A549 (cell line): ENCODE data around the gene ST8SIA2. TPM values are rescaled to one million over a fixed set of nuclear protein-coding genes. Genes with fewer than 3 reads are reported as not detected.

Source experiments
- ATAC-seq, 2 experiments: fragments of 200-7000 bp in 1 of 2; fragments of >200 bp in 1 of 2; cut with Nextera tagmentation in 1 of 2; cut with Tn5 transposase in 1 of 2; 3 replicates each; pipeline versions ENCODE4 v1.8.0 to v1.9.1; 2018 to 2020; ENCODE audit warnings: mild to moderate bottlenecking in 1 of 2, moderate library complexity in 1 of 2
- CTCF ChIA-PET: fragments of 300-600 bp; sonication (Branson Sonifier 250); formaldehyde crosslinking; extraction: SDS; loops from one replicate; lab custom pipeline; 2021; ENCODE audit warnings: antibody characterized with exemption, inconsistent platforms; lab: Yijun Ruan, JAX
- POLR2A ChIA-PET: fragments of 350-600 bp; formaldehyde crosslinking; extraction: SDS; loops from one replicate; lab custom pipeline; 2021; ENCODE audit warnings: antibody characterized with exemption, inconsistent platforms; lab: Yijun Ruan, JAX
- DNase-seq, 2 experiments: peaks; one replicate each; pipeline versions ENCODE4 v3.0.0 to v3.0.0-alpha.2; 2011 to 2016; ENCODE audit warnings: low read depth in 1 of 2, low spot score in 1 of 2
- FAIRE-seq: peaks from 2 replicates; lab custom pipeline; 2011; peaks lifted over from hg19 to GRCh38; lab: Jason Lieb, UNC
- H3K27ac ChIP-seq, 2 experiments: fragments of >200 bp; sonication (Bioruptor Twin); formaldehyde crosslinking; 3 replicates each; pipeline ENCODE4 v1.5.1; 2016 to 2017
- H3K4me1 ChIP-seq: fragments of >200 bp; sonication (Bioruptor Twin); formaldehyde crosslinking; 3 replicates; pipeline ENCODE4 v1.6.1; 2016
- H3K4me2 ChIP-seq: fragments of >200 bp; sonication (Bioruptor Twin); formaldehyde crosslinking; 3 replicates; pipeline ENCODE4 v1.6.1; 2016
- H3K4me3 ChIP-seq: fragments of >200 bp; sonication (Bioruptor Twin); formaldehyde crosslinking; 3 replicates; pipeline ENCODE4 v1.5.1; 2016
- H3K9me3 ChIP-seq: fragments of >200 bp; sonication (Bioruptor Twin); formaldehyde crosslinking; 3 replicates; pipeline ENCODE4 v1.6.1; 2016
- ATOH8 ChIP-seq: fragments of 250-450 bp; sonication (Bioruptor Pico); IDR thresholded peaks from 2 replicates; pipeline ENCODE4 v1.5.0; 2020; ENCODE audit warnings: low read depth, mild to moderate bottlenecking, moderate library complexity
- CHD2 ChIP-seq: fragments of 150-350 bp; IDR thresholded peaks from 2 replicates; pipeline ENCODE4 v1.6.1; 2014; ENCODE audit warnings: low read length; ENCODE audit not compliant: partially characterized antibody
- EHMT2 ChIP-seq: fragments of 200-600 bp; sonication (generic); IDR thresholded peaks from 2 replicates; pipeline ENCODE4 v1.6.1; 2016; ENCODE audit warnings: antibody characterized with exemption, low read depth, mild to moderate bottlenecking, moderate library complexity
- ESRRA ChIP-seq: fragments of 150-350 bp; IDR thresholded peaks from 2 replicates; pipeline ENCODE4 v1.6.1; 2014; ENCODE audit warnings: mild to moderate bottlenecking, low read length, borderline replicate concordance
- FOSL2 ChIP-seq, 2 experiments: fragments of 450-650 bp in 1 of 2; fragments of >200 bp in 1 of 2; sonication (Bioruptor Twin) in 1 of 2; formaldehyde crosslinking; IDR thresholded peaks; 2 replicates each; pipeline versions ENCODE4 v1.5.0 to v1.6.1; 2016 to 2020; ENCODE audit warnings: mild to moderate bottlenecking in 1 of 2, moderate library complexity in 1 of 2
- HOXB13 ChIP-seq: fragments of 250-450 bp; sonication (Bioruptor Pico); IDR thresholded peaks from 2 replicates; pipeline ENCODE4 v1.5.0; 2020; ENCODE audit warnings: low read depth, mild to moderate bottlenecking, moderate library complexity
- JUN ChIP-seq, 2 experiments: fragments of >200 bp; sonication (Bioruptor Twin); formaldehyde crosslinking; IDR thresholded peaks; 2 replicates in 1 of 2; 3 replicates in 1 of 2; pipeline ENCODE4 v1.6.1; 2016 to 2017
- JUNB ChIP-seq: fragments of >200 bp; sonication (Bioruptor Twin); formaldehyde crosslinking; IDR thresholded peaks from 2 replicates; pipeline ENCODE4 v1.6.1; 2016
- KDM1A ChIP-seq: fragments of 200-600 bp; sonication (generic); IDR thresholded peaks from 2 replicates; pipeline ENCODE4 v1.6.1; 2016; ENCODE audit warnings: low read depth, mild to moderate bottlenecking
- MAFK ChIP-seq: fragments of 450-650 bp; IDR thresholded peaks from 2 replicates; pipeline ENCODE4 v1.6.1; 2014; ENCODE audit not compliant: partially characterized antibody
- MAX ChIP-seq: IDR thresholded peaks from 2 replicates; pipeline ENCODE4 v1.6.1; 2012
- PHF8 ChIP-seq: fragments of 200-600 bp; sonication (generic); IDR thresholded peaks from 2 replicates; pipeline ENCODE4 v1.6.1; 2016; ENCODE audit warnings: low read depth, mild to moderate bottlenecking, antibody characterized with exemption, moderate library complexity, borderline replicate concordance
- POLR2A ChIP-seq: IDR thresholded peaks from 2 replicates; pipeline ENCODE4 v1.6.1; 2012; ENCODE audit warnings: mild to moderate bottlenecking, low read length
- POLR2AphosphoS2 ChIP-seq: conservative IDR thresholded peaks from 2 replicates; pipeline ENCODE4 v1.6.1; 2012; ENCODE audit warnings: low read length, improper control_type of control experiment, inconsistent platforms
- REST ChIP-seq: fragments of 200-600 bp; sonication (generic); IDR thresholded peaks from 2 replicates; pipeline ENCODE4 v1.6.1; 2016; ENCODE audit warnings: antibody characterized with exemption, mild to moderate bottlenecking, moderate library complexity
- RNF2 ChIP-seq: fragments of 200-600 bp; sonication (generic); IDR thresholded peaks from 2 replicates; pipeline ENCODE4 v1.6.1; 2016; ENCODE audit warnings: low read depth, mild to moderate bottlenecking, antibody characterized with exemption, moderate library complexity, borderline replicate concordance
- ZSCAN20 ChIP-seq: fragments of 250-450 bp; sonication (Bioruptor Pico); IDR thresholded peaks from 2 replicates; pipeline ENCODE4 v1.8.0; 2022; ENCODE audit warnings: mild to moderate bottlenecking, moderate library complexity
- WGBS: methylation state at CpG from one replicate; pipeline ENCODE4 v1.1.6; 2017; ENCODE audit errors: missing lambda C conversion rate; 5-methylcytosine and 5-hydroxymethylcytosine counted together
- polyA plus RNA-seq, 4 experiments: library from polyadenylated mRNA; depleted of rRNA in 3 of 4; stranded (reverse); fragments of >200 nt; fragmentation: RNase III in 1 of 4; extraction: RNeasy Plus Mini Kit Qiagen cat#74134 plus additional on column Dnase treatment in 1 of 4; gene quantifications; 2 replicates in 3 of 4; 3 replicates in 1 of 4; pipeline ENCODE4 v1.2.3, GENCODE V29; 2011 to 2017
- TF ChIP-seq, protein P1 (sequence below): fragments of >200 bp; sonication (Bioruptor Twin); formaldehyde crosslinking; IDR thresholded peaks from 3 replicates; pipeline ENCODE4 v1.5.1; 2016
- TF ChIP-seq, protein P2 (sequence below): fragments of 250-450 bp; sonication (Bioruptor Pico); IDR thresholded peaks from 2 replicates; pipeline ENCODE4 v1.5.0; 2021; ENCODE audit warnings: mild to moderate bottlenecking, moderate library complexity, borderline replicate concordance

ST8SIA2 gene
- polyA plus RNA-seq, 2 of the 4 experiments (the other 2 are of a cell fraction): 0.22 to 0.41 TPM

GRCh38 chr15:92457471-92458041, 63.9 kb downstream of the ST8SIA2 start:
- CTCF ChIA-PET: interaction anchor here (1.1 kb wide), 1 partner anchor 10 kb away, joined by 4 read pairs; no protein-coding TSS in a partner anchor
- H3K9me3 ChIP-seq: no peaks in the 10 kb centered on the region
- no peak overlapping the region for H3K4me3 ChIP-seq
- no peak overlapping the region for H3K27ac ChIP-seq
- TF ChIP-seq ESRRA: no peak
- TF ChIP-seq ZSCAN20 (CRISPR knock-in tag): no peak
- TF ChIP-seq, all 56 proteins: peak for 0
- DNase-seq: no peak
- no peak for FAIRE-seq
- ATAC-seq: no peak
- POLR2A ChIA-PET: no interaction called here
- Histone ChIP-seq H3K4me1 (no peaks in the 10 kb centered on the region), H3K4me2 (no peak overlapping the region)
- WGBS: 51% methylated on average over 13 of the region's 13 CpGs

GRCh38 chr15:92460023-92460422, 66.3 kb downstream of the ST8SIA2 start:
- ATAC-seq: no peak
- Histone ChIP-seq H3K4me1 (no peaks in the 10 kb centered on the region), H3K4me3 (no peak overlapping the region), H3K4me2 (no peak overlapping the region), H3K9me3 (no peaks in the 10 kb centered on the region), H3K27ac (no peak overlapping the region)
- FAIRE-seq: no peak
- DNase-seq: no peak
- ChIA-PET CTCF (no interaction called here), POLR2A (no interaction called here)
- WGBS: 57% methylated on average over 4 of the region's 4 CpGs
- TF ChIP-seq RNF2 (no peak), HOXB13 (no peak), POLR2A (no peak), ESRRA (no peak), REST (no peak), FOSL2 (IDR thresholded peaks at IDR 0.05) (no peak), FOSL2 (CRISPR knock-in tag; IDR thresholded peaks at IDR 0.05) (no peak), EHMT2 (no peak), JUNB (no peak)
- TF ChIP-seq, protein P1, sequence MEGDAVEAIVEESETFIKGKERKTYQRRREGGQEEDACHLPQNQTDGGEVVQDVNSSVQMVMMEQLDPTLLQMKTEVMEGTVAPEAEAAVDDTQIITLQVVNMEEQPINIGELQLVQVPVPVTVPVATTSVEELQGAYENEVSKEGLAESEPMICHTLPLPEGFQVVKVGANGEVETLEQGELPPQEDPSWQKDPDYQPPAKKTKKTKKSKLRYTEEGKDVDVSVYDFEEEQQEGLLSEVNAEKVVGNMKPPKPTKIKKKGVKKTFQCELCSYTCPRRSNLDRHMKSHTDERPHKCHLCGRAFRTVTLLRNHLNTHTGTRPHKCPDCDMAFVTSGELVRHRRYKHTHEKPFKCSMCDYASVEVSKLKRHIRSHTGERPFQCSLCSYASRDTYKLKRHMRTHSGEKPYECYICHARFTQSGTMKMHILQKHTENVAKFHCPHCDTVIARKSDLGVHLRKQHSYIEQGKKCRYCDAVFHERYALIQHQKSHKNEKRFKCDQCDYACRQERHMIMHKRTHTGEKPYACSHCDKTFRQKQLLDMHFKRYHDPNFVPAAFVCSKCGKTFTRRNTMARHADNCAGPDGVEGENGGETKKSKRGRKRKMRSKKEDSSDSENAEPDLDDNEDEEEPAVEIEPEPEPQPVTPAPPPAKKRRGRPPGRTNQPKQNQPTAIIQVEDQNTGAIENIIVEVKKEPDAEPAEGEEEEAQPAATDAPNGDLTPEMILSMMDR: no peak

GRCh38 chr15:92462424-92463125, 68.9 kb downstream of the ST8SIA2 start:
- Histone ChIP-seq H3K4me2 (no peak overlapping the region), H3K4me3 (no peak overlapping the region), H3K9me3 (no peaks in the 10 kb centered on the region), H3K27ac (no peak overlapping the region), H3K4me1 (no peaks in the 10 kb centered on the region)
- no peak for TF ChIP-seq MAFK
- no peak for TF ChIP-seq FOSL2 (IDR thresholded peaks at IDR 0.05)
- TF ChIP-seq FOSL2 (CRISPR knock-in tag; IDR thresholded peaks at IDR 0.05): peak; percentile 30; the same call in 1 of the 2 replicates
- ATAC-seq (no peak), DNase-seq (no peak), FAIRE-seq (no peak)
- POLR2A ChIA-PET: no interaction called here
- WGBS: 66% methylated on average over 2 of the region's 2 CpGs
- CTCF ChIA-PET: interaction anchor here (1.6 kb wide), 1 partner anchor 625 kb away, joined by 4 read pairs; no protein-coding TSS in a partner anchor

DNA sequence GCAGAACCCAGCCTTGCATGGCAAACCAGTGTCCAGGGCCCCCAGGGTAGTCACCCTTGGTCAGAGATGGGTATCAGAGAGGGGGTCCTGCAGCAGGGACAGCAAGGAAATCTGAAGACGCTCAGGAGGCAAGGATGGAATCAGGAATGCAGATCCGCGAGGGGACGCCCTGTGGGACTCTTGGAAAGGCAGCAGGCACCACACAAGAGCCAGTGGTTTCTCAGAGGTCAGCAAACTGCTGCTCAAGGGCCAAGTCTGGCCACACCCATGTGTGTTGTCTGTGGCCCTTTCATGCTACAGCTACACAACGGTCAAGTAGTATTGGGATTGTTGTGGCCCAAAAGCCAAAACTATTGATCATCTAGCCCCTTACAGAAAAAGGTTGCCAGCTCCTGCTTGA, 69.7 kb downstream of the ST8SIA2 start:
- no peak for FAIRE-seq
- POLR2A ChIA-PET: no interaction called here
- TF ChIP-seq, protein P2, sequence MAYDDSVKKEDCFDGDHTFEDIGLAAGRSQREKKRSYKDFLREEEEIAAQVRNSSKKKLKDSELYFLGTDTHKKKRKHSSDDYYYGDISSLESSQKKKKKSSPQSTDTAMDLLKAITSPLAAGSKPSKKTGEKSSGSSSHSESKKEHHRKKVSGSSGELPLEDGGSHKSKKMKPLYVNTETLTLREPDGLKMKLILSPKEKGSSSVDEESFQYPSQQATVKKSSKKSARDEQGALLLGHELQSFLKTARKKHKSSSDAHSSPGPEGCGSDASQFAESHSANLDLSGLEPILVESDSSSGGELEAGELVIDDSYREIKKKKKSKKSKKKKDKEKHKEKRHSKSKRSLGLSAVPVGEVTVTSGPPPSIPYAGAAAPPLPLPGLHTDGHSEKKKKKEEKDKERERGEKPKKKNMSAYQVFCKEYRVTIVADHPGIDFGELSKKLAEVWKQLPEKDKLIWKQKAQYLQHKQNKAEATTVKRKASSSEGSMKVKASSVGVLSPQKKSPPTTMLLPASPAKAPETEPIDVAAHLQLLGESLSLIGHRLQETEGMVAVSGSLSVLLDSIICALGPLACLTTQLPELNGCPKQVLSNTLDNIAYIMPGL (CRISPR knock-in tag): no peak
- TF ChIP-seq POLR2AphosphoS2: no peak
- TF ChIP-seq ATOH8 (CRISPR knock-in tag): no peak
- no peak for TF ChIP-seq MAX
- no peak for TF ChIP-seq CHD2
- no peak for TF ChIP-seq PHF8
- no peak for TF ChIP-seq JUN (IDR thresholded peaks at IDR 0.05)
- TF ChIP-seq KDM1A: no peak
- TF ChIP-seq RNF2: no peak

More for the DNA sequence above, 69.7 kb downstream of the ST8SIA2 start:
- ATAC-seq (no peak), DNase-seq (no peak)
- CTCF ChIA-PET: interaction anchor here (1.2 kb wide), 1 partner anchor 10 kb away, joined by 3 read pairs; no protein-coding TSS in a partner anchor
- Histone ChIP-seq H3K4me3 (no peak overlapping the region), H3K4me1 (no peaks in the 10 kb centered on the region), H3K4me2 (no peak overlapping the region), H3K27ac (no peak overlapping the region), H3K9me3 (no peaks in the 10 kb centered on the region)
- WGBS: 67% methylated on average over 5 of the region's 5 CpGs
